ENCODE measurements around the gene DEPP1. TPM values are rescaled to one million over a fixed set of nuclear protein-coding genes. Genes with fewer than 3 reads are reported as not detected.

DEPP1 gene
- polyA plus RNA-seq, 5 donors = 16.0 to 66.4 (median 30.4) TPM

- no peak for DNase-seq
Measured at GRCh38 chr10:44935966-44936295, 42.7 kb downstream of the DEPP1 start.

GRCh38 chr10:44935201-44935965, 43.2 kb downstream of the DEPP1 start:
- DNase-seq = no peak

GRCh38 chr10:44934416-44935200, 44.0 kb downstream of the DEPP1 start:
- DNase-seq = no peak

- DNase-seq = no peak
Measured at GRCh38 chr10:44933451-44934321, 44.9 kb downstream of the DEPP1 start.

GRCh38 chr10:44932517-44933450, 45.8 kb downstream of the DEPP1 start:
- DNase-seq = peak; percentile 52 to 76

- DNase-seq = no peak
Measured at GRCh38 chr10:44931621-44932516, 46.7 kb downstream of the DEPP1 start.

- no peak for DNase-seq
Measured at GRCh38 chr10:44930904-44931620, 47.5 kb downstream of the DEPP1 start.

- no peak for DNase-seq
Measured at GRCh38 chr10:44929356-44930255, 49.0 kb downstream of the DEPP1 start.

- DNase-seq = no peak
Measured at GRCh38 chr10:44928462-44928861, 50.1 kb downstream of the DEPP1 start.

GRCh38 chr10:44927352-44927751, 51.3 kb downstream of the DEPP1 start:
- DNase-seq = no peak

- no peak for DNase-seq
Measured at GRCh38 chr10:44926751-44927351, 51.8 kb downstream of the DEPP1 start.

Other genes starting within 250 kb of the DEPP1 start
- 1 to 10 TPM; 1.1 to 1.8 (median 1.7) TPM for gene TMEM72, start 67.5 kb downstream of the DEPP1 start, polyA plus RNA-seq (ENCODE audit: insufficient read depth in 1 of 5, insufficient read length in 5 of 5, low replicate concordance in 1 of 5)
- 10 to 100 TPM; 17.3 to 24.6 (median 18.7) TPM for gene RASSF4, start 19.0 kb downstream of the DEPP1 start, polyA plus RNA-seq (ENCODE audit: insufficient read depth in 1 of 5, insufficient read length in 5 of 5, low replicate concordance in 1 of 5)
- 100 to 1,000 TPM in 1 of 5 donors, 10 to 100 TPM in 4; 69.0 to 105 (median 79.8) TPM for gene ZNF22, start 22.1 kb upstream of the DEPP1 start, polyA plus RNA-seq (ENCODE audit: insufficient read depth in 1 of 5, insufficient read length in 5 of 5, low replicate concordance in 1 of 5)

All from right lung (tissue), 5 donors.